ENCODE results near the gene SAP25. TPM values are rescaled to one million over a fixed set of nuclear protein-coding genes. Genes with fewer than 3 reads are reported as not detected.
"Not testable (repeated sequence)": the region's sequence is repeated elsewhere in the genome, so short reads cannot be mapped to it uniquely, and the experiment has no call there.

SAP25 gene
- total RNA-seq, 1 donor from 2014 or later: 21.4 TPM

DNA sequence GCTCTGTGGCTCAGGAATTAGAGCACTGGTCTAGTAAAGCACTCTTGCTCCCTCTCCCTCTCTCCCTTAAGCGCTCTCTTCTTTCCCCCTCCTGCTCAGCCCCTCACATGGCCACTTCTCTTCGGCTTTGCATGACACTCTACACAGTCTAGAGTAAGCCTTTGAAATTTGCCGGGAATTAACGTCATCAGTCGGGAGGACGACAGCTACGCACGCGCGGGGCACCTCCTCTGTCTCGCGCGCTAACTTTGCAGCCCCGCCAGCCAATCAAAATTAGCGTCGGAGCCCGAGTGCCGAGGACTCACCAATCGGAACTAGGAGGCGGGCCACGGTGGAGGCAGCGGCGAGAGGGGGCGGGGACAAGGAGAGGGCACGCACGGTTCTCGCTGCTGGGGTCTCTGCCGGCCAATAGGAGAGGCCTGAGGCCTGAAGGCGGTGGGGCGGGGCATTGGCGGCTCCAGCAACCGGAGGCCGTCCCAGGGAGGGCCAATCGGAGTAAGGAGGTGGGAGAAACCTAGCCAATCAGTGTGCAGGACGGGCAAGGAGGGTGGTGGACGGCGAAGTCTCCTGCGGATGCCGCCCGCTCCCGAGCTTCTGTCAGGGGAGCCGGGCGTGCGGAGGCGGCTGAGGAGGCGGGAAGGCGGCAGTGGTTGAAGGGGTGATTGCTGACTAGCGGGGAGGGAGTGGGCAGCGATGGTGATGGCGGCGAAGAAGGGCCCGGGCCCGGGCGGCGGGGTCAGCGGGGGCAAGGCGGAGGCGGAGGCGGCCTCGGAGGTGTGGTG is 34.9 kb downstream of the SAP25 start, which contains the start of gene AGFG2:
AGFG2 (plus strand) TSS at position 550 of the 782 bp plus-strand sequence; CDS start at position 694, 144 bp downstream.
- intact Hi-C loops (cut with micrococcal nuclease): loop anchor here (1.0 to 2.0 kb wide), 8 partner anchors 11 to 134 kb away; partner anchors contain the start of genes FBXO24, GNB2, LRCH4 and MEPCE

DNA sequence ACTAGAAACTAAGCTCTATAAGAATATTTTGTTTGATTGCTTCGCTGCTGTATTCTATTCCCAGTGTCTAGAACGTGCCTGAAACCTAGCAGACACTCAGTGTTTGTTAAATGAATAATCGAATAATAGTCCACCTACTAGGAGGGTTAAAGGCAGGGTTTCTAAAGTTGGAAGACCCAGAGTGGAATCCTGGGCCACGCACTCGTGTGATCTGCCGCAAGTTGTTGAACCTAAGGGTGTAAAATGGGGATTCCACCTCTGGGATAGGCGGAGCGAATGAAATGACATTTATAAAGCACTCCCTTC is 35.4 kb downstream of the SAP25 start:
- intact Hi-C loops (cut with micrococcal nuclease): loop anchor here (2.0 kb wide), 3 partner anchors 20 to 66 kb away; partner anchors contain the start of gene TSC22D4

DNA sequence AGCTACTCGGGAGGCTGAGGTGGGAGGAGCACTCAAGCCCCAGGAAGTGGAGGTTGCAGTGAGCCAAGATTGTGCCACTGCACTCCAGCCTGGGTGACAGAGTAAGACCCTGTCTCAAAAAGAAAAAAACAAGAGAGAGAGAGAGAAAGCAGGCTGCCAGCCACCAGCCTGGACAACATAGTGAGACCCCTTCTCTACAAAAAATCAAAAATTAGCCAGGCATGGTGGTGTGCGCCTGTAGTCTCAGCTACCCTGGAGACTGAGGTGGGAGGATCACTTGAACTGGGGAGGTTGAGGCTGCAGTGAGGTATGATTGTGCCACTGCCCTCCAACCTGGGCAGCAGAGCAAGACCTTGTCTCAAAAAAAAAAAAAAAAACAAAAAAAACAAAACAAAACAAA is 37.0 kb downstream of the SAP25 start:
- intact Hi-C loops (cut with micrococcal nuclease): not testable (repeated sequence)

DNA sequence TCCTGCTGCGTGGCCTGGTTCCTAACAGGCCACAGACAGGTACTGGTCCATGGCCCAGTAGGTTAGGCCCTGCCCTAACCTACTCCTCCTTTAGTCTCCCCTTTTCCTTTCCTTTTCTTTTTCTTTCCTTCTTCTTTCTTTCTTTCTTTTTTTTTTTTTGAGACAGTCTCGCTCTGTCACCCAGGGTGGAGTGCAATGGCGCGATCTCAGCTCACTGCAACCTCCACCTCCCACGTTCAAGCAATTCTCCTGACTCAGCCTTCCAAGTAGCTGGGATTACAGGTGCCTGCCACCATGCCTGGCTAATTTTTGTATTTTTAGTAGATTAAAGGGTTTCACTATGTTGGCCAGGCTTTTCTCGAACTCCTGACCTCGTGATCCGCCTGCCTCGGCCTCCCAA is 37.7 kb downstream of the SAP25 start:
- intact Hi-C loops (cut with micrococcal nuclease): not testable (repeated sequence)

DNA sequence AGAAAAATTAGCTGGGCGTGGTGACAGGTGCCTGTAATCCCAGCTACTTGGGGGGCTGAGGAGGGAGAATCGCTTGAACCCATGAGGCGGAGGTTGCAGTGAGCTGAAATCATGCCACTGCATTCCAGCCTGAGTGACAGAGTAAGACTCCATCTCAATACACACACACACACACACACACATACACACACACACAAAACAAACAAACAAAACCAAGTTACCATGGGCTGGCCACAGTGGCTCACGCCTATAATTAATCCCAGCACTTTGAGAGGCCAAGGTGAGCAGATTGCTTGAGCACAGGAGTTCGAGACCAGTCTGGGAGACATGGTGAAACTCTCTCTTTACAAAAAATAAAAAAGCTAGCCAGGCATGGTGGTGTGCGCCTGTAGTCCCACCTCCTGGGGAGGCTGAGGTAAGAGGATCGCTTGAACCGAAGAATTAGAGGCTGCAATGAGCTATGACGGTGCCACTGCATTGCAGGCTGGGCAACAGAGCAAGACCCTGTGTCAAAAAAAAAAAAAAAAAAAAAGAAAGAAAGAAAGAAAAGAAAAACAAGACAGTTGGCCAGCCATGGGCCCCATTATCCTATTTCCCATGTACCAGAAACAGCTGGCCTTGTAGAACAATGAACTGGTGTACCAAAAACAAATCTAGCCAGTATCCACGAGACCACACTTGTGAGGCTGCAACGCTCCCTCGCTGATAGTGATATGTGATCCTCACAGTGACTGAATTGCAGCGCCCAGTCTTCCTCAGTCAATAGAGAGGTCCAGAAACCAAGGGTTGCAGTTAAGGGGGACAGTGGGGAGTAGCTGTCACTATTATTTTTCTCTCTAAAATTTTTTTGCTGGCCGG is 41.3 kb downstream of the SAP25 start:
- intact Hi-C loops (cut with micrococcal nuclease): no loop called here

DNA sequence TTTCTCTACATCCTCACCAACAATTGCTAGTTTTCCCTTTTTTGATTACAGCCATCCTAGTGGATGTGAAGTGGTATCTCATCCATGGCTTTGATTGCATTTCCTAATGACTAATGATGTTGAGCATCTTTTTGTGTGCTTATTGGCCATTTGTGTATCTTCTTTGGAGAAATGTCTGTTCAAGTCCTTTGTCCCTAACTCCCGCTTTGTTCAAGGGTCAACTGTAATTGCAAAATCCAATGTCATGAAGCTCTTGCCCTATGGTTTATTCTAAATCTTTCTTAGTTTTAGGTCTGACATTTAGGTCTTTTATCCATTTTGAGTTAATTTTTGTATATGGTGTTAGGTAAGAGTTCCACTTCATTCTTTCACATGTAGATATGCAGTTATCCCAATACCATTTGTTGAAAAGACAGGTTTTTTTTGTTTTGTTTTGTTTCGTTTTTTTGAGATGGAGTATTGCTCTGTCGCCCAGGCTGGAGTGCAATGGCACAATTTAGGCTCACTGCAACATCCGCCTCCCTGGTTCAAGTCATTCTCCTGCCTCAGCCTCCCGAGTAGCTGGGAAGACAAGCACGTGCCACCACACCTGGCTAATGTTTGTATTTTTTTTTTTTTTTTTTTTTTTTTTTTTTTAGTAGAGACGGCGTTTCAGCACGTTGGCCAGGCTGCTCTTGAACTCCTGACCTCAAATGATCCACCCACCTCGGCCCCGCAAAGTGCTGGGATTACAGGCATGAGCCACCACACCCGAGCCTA is 45.4 kb downstream of the SAP25 start:
- intact Hi-C loops (cut with micrococcal nuclease): not testable (repeated sequence)

DNA sequence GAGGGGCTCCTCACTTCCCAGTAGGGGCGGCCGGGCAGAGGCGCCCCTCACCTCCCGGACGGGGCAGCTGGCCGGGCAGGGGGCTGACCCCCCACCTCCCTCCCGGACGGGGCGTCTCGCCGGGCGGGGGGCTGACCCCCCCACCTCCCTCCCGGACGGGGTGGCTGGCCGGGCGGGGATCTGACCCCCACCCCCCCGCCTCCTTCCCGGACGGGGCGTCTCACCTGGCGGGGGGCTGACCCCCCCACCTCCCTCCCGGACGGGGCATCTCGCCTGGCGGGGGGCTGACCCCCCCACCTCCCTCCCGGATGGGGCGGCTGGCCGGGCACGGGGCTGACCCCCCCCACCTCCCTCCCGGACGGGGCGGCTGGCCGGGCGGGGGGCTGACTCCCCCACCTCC is 50.5 kb downstream of the SAP25 start:
- intact Hi-C loops (cut with micrococcal nuclease): not testable (repeated sequence)

Other genes starting within 250 kb of the SAP25 start
- 73.4 and 78.1 TPM in 2 replicates for gene PILRB, start 215.8 kb downstream of the SAP25 start, total RNA-seq
- gene PILRA, start 200.4 kb downstream of the SAP25 start, total RNA-seq: 11.5 and 12.2 TPM in 2 replicates
- 1.3 and 1.9 TPM in 2 replicates for gene ZCWPW1, start 145.2 kb downstream of the SAP25 start, total RNA-seq
- 42.6 and 44.4 TPM in 2 replicates for gene MEPCE, start 144.1 kb downstream of the SAP25 start, total RNA-seq
- gene PPP1R35, start 137.4 kb downstream of the SAP25 start, total RNA-seq: 68.9 and 81.8 TPM in 2 replicates
- gene SPACDR, start 109.6 kb downstream of the SAP25 start, total RNA-seq: 3.2 and 3.3 TPM in 2 replicates
- 90.2 and 95.7 TPM in 2 replicates for gene TSC22D4, start 94.7 kb downstream of the SAP25 start, total RNA-seq
- gene NYAP1, start 90.0 kb downstream of the SAP25 start, total RNA-seq: 0.11 TPM in 1 of 2 replicates, not detected in the other
- gene AGFG2, start 34.7 kb downstream of the SAP25 start, total RNA-seq: 39.2 and 41.3 TPM in 2 replicates
- 167 and 168 TPM in 2 replicates for gene LRCH4, start 12.2 kb upstream of the SAP25 start, total RNA-seq
- 1.0 and 1.2 TPM in 2 replicates for gene FBXO24, start 12.4 kb upstream of the SAP25 start, total RNA-seq
- 13.3 and 14.4 TPM in 2 replicates for gene PCOLCE, start 28.5 kb upstream of the SAP25 start, total RNA-seq
- 55.2 and 58.4 TPM in 2 replicates for gene MOSPD3, start 38.6 kb upstream of the SAP25 start, total RNA-seq
- 11.7 and 13.5 TPM in 2 replicates for gene TFR2, start 67.7 kb upstream of the SAP25 start, total RNA-seq
- gene ACTL6B, start 82.5 kb upstream of the SAP25 start, total RNA-seq: not detected in 2 replicates
- gene GNB2, start 99.8 kb upstream of the SAP25 start, total RNA-seq: 239 and 243 TPM in 2 replicates
- gene GIGYF1, start 120.3 kb upstream of the SAP25 start, total RNA-seq: 43.5 and 49.7 TPM in 2 replicates
- gene POP7, start 132.2 kb upstream of the SAP25 start, total RNA-seq: 45.4 and 46.8 TPM in 2 replicates
- not detected in 2 replicates for gene EPO, start 146.6 kb upstream of the SAP25 start, total RNA-seq
- not detected in 2 replicates for gene ZAN, start 159.7 kb upstream of the SAP25 start, total RNA-seq